ENCODE data around the gene FOXP1. TPM values are rescaled to one million over a fixed set of nuclear protein-coding genes. Genes with fewer than 3 reads are reported as not detected.

FOXP1 gene
- total RNA-seq (100 to 1,000 TPM; 104 to 537 (median 456) TPM), polyA plus RNA-seq (100 to 1,000 TPM; 408 to 431 TPM), total RNA-seq (289 reads per million, percentile 96 among the genes with 10 or more reads in this experiment)

GRCh38 chr3:71583566-71584393 is at the start of gene FOXP1:
FOXP1 (minus strand) TSS chr3:71583728; CDS start chr3:71198381, 385,347 bp downstream.
- Mint-ChIP-seq H3K36me3 (no peaks in the 10 kb centered on the region), H3K4me1 (peaks cover 12 to 44% (median 33%) of the 10 kb centered on the region in 7 donors), H3K4me3 (peak within 1 kb of the TSS; percentile 94 to 99 (median 98)), H3K27me3 (peaks cover 0 to 38% (median 0%) of the 10 kb centered on the region in 5 donors), H3K27ac (peak within 1 kb of the TSS; percentile 94 to 99 (median 98)), H3K9me3 (peaks cover 0 to 3% (median 0%) of the 10 kb centered on the region in 11 donors)
- ATAC-seq (peak; percentile 77), DNase-seq (peak; percentile 62 to 80 (median 72))
- intact Hi-C loops (cut with micrococcal nuclease), result loop anchor here (1.0 to 10.0 kb wide), 18 partner anchors 71 to 1489 kb away; partner anchors contain the start of genes RYBP (in 2 of the 2) and PPP4R2 (in 1 of the 2)
- no peaks in the 10 kb centered on the region for H3K27me3 ChIP-seq (ENCODE audit: control insufficient read depth in 2 of 2, insufficient read depth in 2 of 2, low read length in 2 of 2)
- H3K4me3 ChIP-seq (ENCODE audit: low read length), result peak within 1 kb of the TSS; percentile 76
- ChIA-PET POLR2A (interaction anchor here (0.6 to 2.2 kb wide), 7 partner anchors 10 to 523 kb away, joined by 3 to 6 read pairs (median 3); no protein-coding TSS in a partner anchor), CTCF (interaction anchor here (4.6 kb wide), 1 partner anchor 1034 kb away, joined by 46 read pairs; no protein-coding TSS in a partner anchor)
- peaks cover 7 to 16% of the 10 kb centered on the region in 2 donors for H3K4me1 ChIP-seq (ENCODE audit: control insufficient read depth in 2 of 2, insufficient read depth in 2 of 2, low read length in 2 of 2)
- no peaks in the 10 kb centered on the region for H3K9me3 ChIP-seq (ENCODE audit: control insufficient read depth in 2 of 3, low read length in 3 of 3)
- H3K27ac ChIP-seq (ENCODE audit: low read depth, low read length), result peak within 1 kb of the TSS; percentile 85
- peaks cover 0 to 9% (median 0%) of the 10 kb centered on the region in 3 experiments for H3K36me3 ChIP-seq (ENCODE audit: control insufficient read depth in 2 of 3, insufficient read depth in 3 of 3, low read length in 3 of 3)

- no peak overlapping the region for H3K4me3 ChIP-seq (ENCODE audit: low read length)
These were observed 46.2 kb upstream of the FOXP1 start for GRCh38 chr3:71629711-71630110.

GRCh38 chr3:71629289-71629688 is 45.8 kb upstream of the FOXP1 start:
- Histone ChIP-seq H3K27ac (ENCODE audit: low read depth, low read length) (no peak overlapping the region), H3K4me1 (ENCODE audit: control insufficient read depth in 2 of 2, insufficient read depth in 2 of 2, low read length in 2 of 2) (no peaks in the 10 kb centered on the region), H3K36me3 (ENCODE audit: control insufficient read depth in 2 of 3, insufficient read depth in 3 of 3, low read length in 3 of 3) (no peaks in the 10 kb centered on the region), H3K27me3 (ENCODE audit: control insufficient read depth in 2 of 2, insufficient read depth in 2 of 2, low read length in 2 of 2) (no peaks in the 10 kb centered on the region), H3K4me3 (ENCODE audit: low read length) (no peak overlapping the region), H3K9me3 (ENCODE audit: control insufficient read depth in 2 of 3, low read length in 3 of 3) (no peaks in the 10 kb centered on the region)
- DNase-seq (no peak), ATAC-seq (peak; percentile 56)
- POLR2A ChIA-PET, result interaction anchor here (1.3 kb wide), 1 partner anchor 10 kb away, joined by 4 read pairs; no protein-coding TSS in a partner anchor
- Mint-ChIP-seq H3K27me3 (no peaks in the 10 kb centered on the region), H3K4me1 (peaks cover 0 to 12% (median 0%) of the 10 kb centered on the region in 7 donors), H3K9me3 (peaks cover 0 to 3% (median 0%) of the 10 kb centered on the region in 11 donors), H3K27ac (no peak overlapping the region), H3K36me3 (peaks cover 0 to 22% (median 2%) of the 10 kb centered on the region in 5 donors), H3K4me3 (no peak overlapping the region)
- CTCF ChIA-PET, result no interaction called here
- intact Hi-C loops (cut with micrococcal nuclease), result no loop called here

More at GRCh38 chr3:71629711-71630110, 46.2 kb upstream of the FOXP1 start:
- Histone ChIP-seq H3K36me3 (ENCODE audit: control insufficient read depth in 2 of 3, insufficient read depth in 3 of 3, low read length in 3 of 3) (no peaks in the 10 kb centered on the region), H3K4me1 (ENCODE audit: control insufficient read depth in 2 of 2, insufficient read depth in 2 of 2, low read length in 2 of 2) (no peaks in the 10 kb centered on the region), H3K27me3 (ENCODE audit: control insufficient read depth in 2 of 2, insufficient read depth in 2 of 2, low read length in 2 of 2) (no peaks in the 10 kb centered on the region), H3K9me3 (ENCODE audit: control insufficient read depth in 2 of 3, low read length in 3 of 3) (no peaks in the 10 kb centered on the region), H3K27ac (ENCODE audit: low read depth, low read length) (no peak overlapping the region)
- Mint-ChIP-seq H3K4me1 (peaks cover 0 to 12% (median 0%) of the 10 kb centered on the region in 7 donors), H3K36me3 (peaks cover 0 to 22% (median 2%) of the 10 kb centered on the region in 5 donors), H3K27ac (no peak overlapping the region), H3K4me3 (no peak overlapping the region), H3K9me3 (peaks cover 0 to 3% (median 0%) of the 10 kb centered on the region in 11 donors), H3K27me3 (no peaks in the 10 kb centered on the region)
- DNase-seq (no peak), ATAC-seq (peak; percentile 76)
- intact Hi-C loops (cut with micrococcal nuclease), result no loop called here
- CTCF ChIA-PET, result no interaction called here
- POLR2A ChIA-PET, result no interaction called here

GRCh38 chr3:71628522-71628921 is 45.0 kb upstream of the FOXP1 start:
- ATAC-seq (no peak), DNase-seq (no peak)
- Histone ChIP-seq H3K27me3 (ENCODE audit: control insufficient read depth in 2 of 2, insufficient read depth in 2 of 2, low read length in 2 of 2) (no peaks in the 10 kb centered on the region), H3K27ac (ENCODE audit: low read depth, low read length) (no peak overlapping the region), H3K9me3 (ENCODE audit: control insufficient read depth in 2 of 3, low read length in 3 of 3) (no peaks in the 10 kb centered on the region), H3K4me1 (ENCODE audit: control insufficient read depth in 2 of 2, insufficient read depth in 2 of 2, low read length in 2 of 2) (no peaks in the 10 kb centered on the region), H3K4me3 (ENCODE audit: low read length) (no peak overlapping the region), H3K36me3 (ENCODE audit: control insufficient read depth in 2 of 3, insufficient read depth in 3 of 3, low read length in 3 of 3) (no peaks in the 10 kb centered on the region)
- POLR2A ChIA-PET, result interaction anchor here (0.7 to 1.3 kb wide), 3 partner anchors 11 to 1666 kb away, joined by 3 to 4 read pairs (median 3); no protein-coding TSS in a partner anchor
- Mint-ChIP-seq H3K9me3 (peaks cover 0 to 3% (median 0%) of the 10 kb centered on the region in 11 donors), H3K27ac (no peak overlapping the region), H3K4me1 (peaks cover 0 to 12% (median 0%) of the 10 kb centered on the region in 7 donors), H3K4me3 (no peak overlapping the region), H3K36me3 (peaks cover 0 to 22% (median 2%) of the 10 kb centered on the region in 5 donors), H3K27me3 (no peaks in the 10 kb centered on the region)
- intact Hi-C loops (cut with micrococcal nuclease), result no loop called here
- CTCF ChIA-PET, result no interaction called here

- no peaks in the 10 kb centered on the region for H3K27me3 Mint-ChIP-seq
- no peaks in the 10 kb centered on the region for H3K4me1 ChIP-seq (ENCODE audit: control insufficient read depth in 2 of 2, insufficient read depth in 2 of 2, low read length in 2 of 2)
- no peaks in the 10 kb centered on the region for H3K27me3 ChIP-seq (ENCODE audit: control insufficient read depth in 2 of 2, insufficient read depth in 2 of 2, low read length in 2 of 2)
- no peaks in the 10 kb centered on the region for H3K36me3 ChIP-seq (ENCODE audit: control insufficient read depth in 2 of 3, insufficient read depth in 3 of 3, low read length in 3 of 3)
- no peak overlapping the region for H3K27ac Mint-ChIP-seq
- intact Hi-C loops (cut with micrococcal nuclease), result no loop called here
- peaks cover 0 to 3% (median 0%) of the 10 kb centered on the region in 11 donors for H3K9me3 Mint-ChIP-seq
- ChIA-PET CTCF (no interaction called here), POLR2A (no interaction called here)
- no peak for ATAC-seq
- no peak overlapping the region for H3K4me3 ChIP-seq (ENCODE audit: low read length)
- DNase-seq, result no peak
- no peaks in the 10 kb centered on the region for H3K9me3 ChIP-seq (ENCODE audit: control insufficient read depth in 2 of 3, low read length in 3 of 3)
- H3K4me1 Mint-ChIP-seq, result peaks cover 0 to 9% (median 0%) of the 10 kb centered on the region in 7 donors
- H3K4me3 Mint-ChIP-seq, result no peak overlapping the region
- peaks cover 0 to 21% (median 12%) of the 10 kb centered on the region in 5 donors for H3K36me3 Mint-ChIP-seq
- H3K27ac ChIP-seq (ENCODE audit: low read depth, low read length), result no peak overlapping the region
These were observed 42.1 kb upstream of the FOXP1 start for GRCh38 chr3:71625676-71626075.

GRCh38 chr3:71621825-71622537 is 38.5 kb upstream of the FOXP1 start:
- ChIA-PET POLR2A (no interaction called here), CTCF (interaction anchor here (0.6 kb wide), 1 partner anchor 32 kb away, joined by 4 read pairs; no protein-coding TSS in a partner anchor)
- no peaks in the 10 kb centered on the region for H3K27me3 ChIP-seq (ENCODE audit: control insufficient read depth in 2 of 2, insufficient read depth in 2 of 2, low read length in 2 of 2)
- peaks cover 0 to 4% (median 0%) of the 10 kb centered on the region in 7 donors for H3K4me1 Mint-ChIP-seq
- peaks cover 5 to 27% (median 15%) of the 10 kb centered on the region in 5 donors for H3K36me3 Mint-ChIP-seq
- no peaks in the 10 kb centered on the region for H3K27me3 Mint-ChIP-seq
- no peak overlapping the region for H3K4me3 Mint-ChIP-seq
- ATAC-seq (no peak), DNase-seq (no peak)
- H3K27ac Mint-ChIP-seq, result no peak overlapping the region
- no peaks in the 10 kb centered on the region for H3K36me3 ChIP-seq (ENCODE audit: control insufficient read depth in 2 of 3, insufficient read depth in 3 of 3, low read length in 3 of 3)
- no peaks in the 10 kb centered on the region for H3K9me3 ChIP-seq (ENCODE audit: control insufficient read depth in 2 of 3, low read length in 3 of 3)
- no peaks in the 10 kb centered on the region for H3K4me1 ChIP-seq (ENCODE audit: control insufficient read depth in 2 of 2, insufficient read depth in 2 of 2, low read length in 2 of 2)
- intact Hi-C loops (cut with micrococcal nuclease), result no loop called here
- peaks cover 0 to 3% (median 0%) of the 10 kb centered on the region in 11 donors for H3K9me3 Mint-ChIP-seq
- H3K4me3 ChIP-seq (ENCODE audit: low read length), result no peak overlapping the region
- no peak overlapping the region for H3K27ac ChIP-seq (ENCODE audit: low read depth, low read length)

Measured in naive thymus-derived CD4-positive, alpha-beta T cell (primary cell).